WTC11 (cell line): Measurements from ENCODE around the gene SHANK1.

Experiments
- ATF1 ChIP-seq: sonication (generic); formaldehyde crosslinking; IDR thresholded peaks from 2 replicates; pipeline ENCODE4 v1.8.1; 2023; ENCODE audit warnings: mild to moderate bottlenecking, moderate library complexity, missing genetic modification reagents
- NR1H2 ChIP-seq: sonication (generic); formaldehyde crosslinking; IDR thresholded peaks from 2 replicates; pipeline ENCODE4 v1.9.0; 2021; ENCODE audit warnings: mild to moderate bottlenecking, moderate library complexity, missing genetic modification reagents
- SMAD3 ChIP-seq: sonication (generic); formaldehyde crosslinking; IDR thresholded peaks from 2 replicates; pipeline ENCODE4 v1.8.0; 2022; ENCODE audit warnings: missing genetic modification reagents, mild to moderate bottlenecking, borderline replicate concordance
- TF ChIP-seq, protein P1 (sequence below): fragments of 250-450 bp; sonication (Bioruptor Pico); IDR thresholded peaks from 2 replicates; pipeline ENCODE4 v2.1.2; 2022; ENCODE audit warnings: mild to moderate bottlenecking, moderate library complexity
- TF ChIP-seq, protein P2 (sequence below): fragments of 200-600 bp; IDR thresholded peaks from 2 replicates; pipeline ENCODE4 v1.8.0; 2022; ENCODE audit warnings: antibody characterized with exemption

- TF ChIP-seq SMAD3 (CRISPR knock-in tag) (no peak), ATF1 (CRISPR knock-in tag) (no peak), NR1H2 (CRISPR knock-in tag) (no peak)
- TF ChIP-seq, protein P1, sequence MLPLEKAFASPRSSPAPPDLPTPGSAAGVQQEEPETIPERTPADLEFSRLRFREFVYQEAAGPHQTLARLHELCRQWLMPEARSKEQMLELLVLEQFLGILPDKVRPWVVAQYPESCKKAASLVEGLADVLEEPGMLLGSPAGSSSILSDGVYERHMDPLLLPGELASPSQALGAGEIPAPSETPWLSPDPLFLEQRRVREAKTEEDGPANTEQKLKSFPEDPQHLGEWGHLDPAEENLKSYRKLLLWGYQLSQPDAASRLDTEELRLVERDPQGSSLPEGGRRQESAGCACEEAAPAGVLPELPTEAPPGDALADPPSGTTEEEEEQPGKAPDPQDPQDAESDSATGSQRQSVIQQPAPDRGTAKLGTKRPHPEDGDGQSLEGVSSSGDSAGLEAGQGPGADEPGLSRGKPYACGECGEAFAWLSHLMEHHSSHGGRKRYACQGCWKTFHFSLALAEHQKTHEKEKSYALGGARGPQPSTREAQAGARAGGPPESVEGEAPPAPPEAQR (CRISPR knock-in tag): no peak
- TF ChIP-seq, protein P2, sequence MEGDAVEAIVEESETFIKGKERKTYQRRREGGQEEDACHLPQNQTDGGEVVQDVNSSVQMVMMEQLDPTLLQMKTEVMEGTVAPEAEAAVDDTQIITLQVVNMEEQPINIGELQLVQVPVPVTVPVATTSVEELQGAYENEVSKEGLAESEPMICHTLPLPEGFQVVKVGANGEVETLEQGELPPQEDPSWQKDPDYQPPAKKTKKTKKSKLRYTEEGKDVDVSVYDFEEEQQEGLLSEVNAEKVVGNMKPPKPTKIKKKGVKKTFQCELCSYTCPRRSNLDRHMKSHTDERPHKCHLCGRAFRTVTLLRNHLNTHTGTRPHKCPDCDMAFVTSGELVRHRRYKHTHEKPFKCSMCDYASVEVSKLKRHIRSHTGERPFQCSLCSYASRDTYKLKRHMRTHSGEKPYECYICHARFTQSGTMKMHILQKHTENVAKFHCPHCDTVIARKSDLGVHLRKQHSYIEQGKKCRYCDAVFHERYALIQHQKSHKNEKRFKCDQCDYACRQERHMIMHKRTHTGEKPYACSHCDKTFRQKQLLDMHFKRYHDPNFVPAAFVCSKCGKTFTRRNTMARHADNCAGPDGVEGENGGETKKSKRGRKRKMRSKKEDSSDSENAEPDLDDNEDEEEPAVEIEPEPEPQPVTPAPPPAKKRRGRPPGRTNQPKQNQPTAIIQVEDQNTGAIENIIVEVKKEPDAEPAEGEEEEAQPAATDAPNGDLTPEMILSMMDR: no peak
Observed at GRCh38 chr19:50710612-50711011, 9.0 kb downstream of the SHANK1 start.
